SJSA1 (cell line): Measurements from ENCODE around the gene CYP4F11. TPM values are rescaled to one million over a fixed set of nuclear protein-coding genes. Genes with fewer than 3 reads are reported as not detected.
"Not testable (repeated sequence)": the region's sequence is repeated elsewhere in the genome, so short reads cannot be mapped to it uniquely, and the experiment has no call there.

Source experiments
- DNase-seq, 2 experiments: peaks; one replicate each; pipeline ENCODE4 v3.0.0-alpha.2; 2015 to 2020; ENCODE audit warnings: low spot score in 2 of 2, low read depth in 1 of 2
- H3K27ac ChIP-seq: fragments of 250-450 bp; sonication (Bioruptor Pico); 2 replicates; pipeline ENCODE4 v1.5.1; 2020; ENCODE audit warnings: mild to moderate bottlenecking, moderate library complexity
- H3K27me3 ChIP-seq: fragments of 250-450 bp; sonication (Bioruptor Pico); replicated peaks from 2 replicates; pipeline ENCODE4 v1.5.1; 2020; ENCODE audit warnings: mild to moderate bottlenecking, moderate library complexity
- H3K36me3 ChIP-seq: fragments of 250-450 bp; sonication (Bioruptor Pico); 2 replicates; pipeline ENCODE4 v1.5.1; 2020; ENCODE audit warnings: mild to moderate bottlenecking
- H3K4me1 ChIP-seq: fragments of 250-450 bp; sonication (Bioruptor Pico); replicated peaks from 2 replicates; pipeline ENCODE4 v1.6.1; 2021; ENCODE audit warnings: mild to moderate bottlenecking
- H3K4me3 ChIP-seq: fragments of 250-450 bp; sonication (Bioruptor Pico); 2 replicates; pipeline ENCODE4 v1.5.1; 2020; ENCODE audit warnings: mild to moderate bottlenecking
- H3K9me3 ChIP-seq: fragments of 250-450 bp; sonication (Bioruptor Pico); replicated peaks from 2 replicates; pipeline ENCODE4 v1.5.1; 2020; ENCODE audit warnings: mild to moderate bottlenecking
- total RNA-seq: library from RNA; depleted of rRNA; stranded (reverse); fragments of >200 nt; shearing (Covaris generic); gene quantifications from 2 replicates; pipeline ENCODE4 v1.2.3, GENCODE V29; 2014

The CYP4F11 gene
- total RNA-seq, 1 experiment from 2014 or later, result not detected

DNA sequence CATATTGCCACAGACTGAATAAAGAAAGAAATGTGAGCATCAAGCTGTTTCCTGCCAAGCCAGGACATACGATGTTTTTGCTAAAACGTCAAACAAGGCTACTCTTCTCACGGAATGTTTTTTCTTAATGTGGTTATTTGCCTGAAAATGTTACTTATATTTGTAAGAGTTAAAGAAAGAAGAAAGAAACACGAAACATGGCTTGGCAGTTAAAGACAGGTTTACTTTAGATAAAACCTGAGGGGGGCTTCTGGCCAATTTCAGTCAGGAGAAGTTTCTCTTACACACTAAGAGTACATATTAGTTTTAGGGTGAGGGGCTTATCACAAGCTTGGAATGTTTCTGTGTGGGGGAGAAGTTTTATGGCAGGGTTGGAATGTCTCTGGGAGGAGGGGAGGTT, 10.1 kb upstream of the CYP4F11 start:
- DNase-seq, result no peak
- Histone ChIP-seq H3K9me3 (peaks cover 4% of the 10 kb centered on the region; the same call in 1 of the 2 replicates), H3K27me3 (peaks cover 5% of the 10 kb centered on the region; the same call in 1 of the 2 replicates)

DNA sequence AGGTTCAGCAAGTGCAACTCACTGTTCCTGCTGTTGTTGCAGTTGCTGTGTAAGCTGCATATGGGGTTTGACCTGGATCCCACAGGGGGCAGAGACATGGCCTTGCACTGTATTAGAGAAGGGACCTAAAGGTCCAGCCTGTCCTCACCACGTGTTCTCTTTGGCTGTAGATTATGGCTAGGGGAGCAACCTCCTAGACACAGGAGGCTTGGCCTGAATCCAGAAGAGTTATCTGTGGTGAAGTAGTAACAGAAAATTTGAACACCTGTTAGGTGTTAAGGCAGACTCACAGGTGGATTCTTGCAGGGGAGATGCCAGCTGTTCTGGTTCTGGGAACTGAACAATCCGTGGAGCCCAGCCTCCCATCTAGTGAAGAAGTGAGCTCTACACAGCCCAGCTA, 3.4 kb upstream of the CYP4F11 start:
- Histone ChIP-seq H3K9me3 (no peaks in the 10 kb centered on the region), H3K36me3 (no peaks in the 10 kb centered on the region), H3K4me1 (no peaks in the 10 kb centered on the region), H3K27me3 (no peaks in the 10 kb centered on the region), H3K4me3 (no peak overlapping the region), H3K27ac (no peak overlapping the region)
- DNase-seq, result no peak

More for the DNA sequence above, 10.1 kb upstream of the CYP4F11 start:
- Histone ChIP-seq H3K27ac (no peak overlapping the region), H3K4me3 (no peak overlapping the region), H3K36me3 (no peaks in the 10 kb centered on the region), H3K4me1 (no peaks in the 10 kb centered on the region)

GRCh38 chr19:15936950-15937349, 2.6 kb upstream of the CYP4F11 start:
- H3K27me3 ChIP-seq, result no peaks in the 10 kb centered on the region
- H3K4me1 ChIP-seq, result no peaks in the 10 kb centered on the region
- H3K9me3 ChIP-seq, result no peaks in the 10 kb centered on the region
- no peak overlapping the region for H3K27ac ChIP-seq
- no peak for DNase-seq
- no peak overlapping the region for H3K4me3 ChIP-seq
- H3K36me3 ChIP-seq, result no peaks in the 10 kb centered on the region

DNA sequence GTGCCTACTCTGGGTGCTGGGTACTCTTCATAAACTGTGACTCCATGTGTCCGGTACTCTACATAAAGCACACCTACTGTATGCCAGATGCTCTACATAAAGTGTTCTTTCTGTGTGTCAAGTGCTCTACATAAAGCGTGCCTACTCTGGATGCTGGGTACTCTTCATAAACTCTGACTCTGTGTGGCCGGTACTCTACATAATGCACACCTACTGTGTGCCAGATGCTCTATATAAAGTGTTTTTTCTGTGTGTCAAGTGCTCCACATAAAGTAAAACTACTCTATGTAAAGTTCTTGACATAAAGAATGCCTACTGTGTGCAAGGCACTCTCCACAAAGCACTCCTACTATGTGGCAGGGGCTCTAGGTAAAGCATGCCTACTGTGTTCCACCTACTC, 1.8 kb upstream of the CYP4F11 start:
- H3K4me1 ChIP-seq, result no peaks in the 10 kb centered on the region
- no peak for DNase-seq
- no peaks in the 10 kb centered on the region for H3K9me3 ChIP-seq
- H3K27ac ChIP-seq, result no peak overlapping the region
- no peak overlapping the region for H3K4me3 ChIP-seq
- no peaks in the 10 kb centered on the region for H3K36me3 ChIP-seq
- H3K27me3 ChIP-seq, result no peaks in the 10 kb centered on the region

DNA sequence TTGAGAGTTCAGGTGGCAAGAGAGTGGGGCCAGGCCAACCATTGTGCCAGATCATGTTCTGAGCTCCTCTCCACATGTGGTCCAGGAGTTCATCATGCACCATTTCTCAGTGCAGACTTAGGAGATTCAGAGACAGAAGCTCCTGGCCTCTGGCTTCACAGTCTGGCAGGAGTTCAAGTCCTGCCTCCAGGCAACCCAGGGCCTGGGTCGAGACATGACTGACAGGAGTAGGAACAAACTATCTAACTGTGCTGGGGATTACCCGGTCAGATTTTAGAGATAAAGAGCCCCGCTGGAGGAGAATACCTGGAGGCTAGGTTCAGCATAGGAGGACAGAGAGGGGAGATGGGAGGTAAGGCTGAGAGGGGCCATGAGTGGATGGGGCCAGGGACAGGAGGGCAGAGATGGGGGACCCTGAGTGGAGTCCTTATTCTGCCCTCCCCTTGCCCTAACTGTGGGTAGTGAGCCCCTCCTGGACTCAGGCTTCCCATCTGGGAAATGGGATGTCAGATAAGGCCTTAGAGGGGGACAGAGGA, 906 bp upstream of the CYP4F11 start:
- no peaks in the 10 kb centered on the region for H3K27me3 ChIP-seq
- H3K4me1 ChIP-seq, result no peaks in the 10 kb centered on the region
- H3K9me3 ChIP-seq, result no peaks in the 10 kb centered on the region
- no peak for DNase-seq
- H3K27ac ChIP-seq, result no peak overlapping the region
- H3K36me3 ChIP-seq, result no peaks in the 10 kb centered on the region
- H3K4me3 ChIP-seq, result no peak overlapping the region

DNA sequence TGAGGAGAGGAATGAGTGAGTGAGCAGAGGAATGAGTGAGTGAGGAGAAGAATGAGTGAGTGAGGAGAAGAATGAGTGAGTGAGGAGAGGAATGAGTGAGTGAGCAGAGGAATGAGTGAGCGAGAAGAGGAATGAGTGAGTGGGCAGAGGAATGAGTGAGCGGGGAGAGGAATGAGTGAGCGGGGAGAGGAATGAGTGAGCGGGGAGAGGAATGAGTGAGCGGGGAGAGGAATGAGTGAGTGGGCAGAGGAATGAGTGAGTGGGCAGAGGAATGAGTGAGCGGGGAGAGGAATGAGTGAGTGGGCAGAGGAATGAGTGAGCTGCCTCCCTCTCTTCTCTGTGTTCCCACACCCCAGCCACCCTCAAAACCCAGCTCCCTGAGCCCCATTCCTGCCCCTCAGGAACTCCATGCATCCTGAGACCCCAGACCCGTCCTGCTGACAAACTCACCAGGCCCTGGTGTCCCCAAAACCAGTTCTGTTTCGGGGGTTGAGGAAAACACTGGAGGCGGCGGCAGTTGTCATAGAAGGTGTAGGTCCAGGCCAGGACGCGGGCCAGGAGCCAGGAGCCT, 483 bp downstream of the CYP4F11 start:
- DNase-seq, H3K27me3 ChIP-seq, H3K4me3 ChIP-seq, H3K36me3 ChIP-seq, H3K4me1 ChIP-seq, H3K9me3 ChIP-seq, H3K27ac ChIP-seq: not testable (repeated sequence)

GRCh38 chr19:15928321-15928720, 6.0 kb downstream of the CYP4F11 start:
- H3K27me3 ChIP-seq, result no peaks in the 10 kb centered on the region
- H3K36me3 ChIP-seq, result no peaks in the 10 kb centered on the region
- H3K9me3 ChIP-seq, result no peaks in the 10 kb centered on the region
- no peak for DNase-seq
- no peak overlapping the region for H3K4me3 ChIP-seq
- H3K27ac ChIP-seq, result no peak overlapping the region
- H3K4me1 ChIP-seq, result no peaks in the 10 kb centered on the region

- no peak for DNase-seq
- no peaks in the 10 kb centered on the region for H3K4me1 ChIP-seq
Observed at GRCh38 chr19:15926484-15926883, 7.8 kb downstream of the CYP4F11 start.

GRCh38 chr19:15923702-15924101, 10.6 kb downstream of the CYP4F11 start:
- Histone ChIP-seq H3K9me3 (no peaks in the 10 kb centered on the region), H3K4me3 (no peak overlapping the region), H3K36me3 (no peaks in the 10 kb centered on the region), H3K4me1 (no peaks in the 10 kb centered on the region), H3K27ac (no peak overlapping the region), H3K27me3 (no peaks in the 10 kb centered on the region)
- DNase-seq, result no peak

More at GRCh38 chr19:15926484-15926883, 7.8 kb downstream of the CYP4F11 start:
- H3K27ac ChIP-seq, result no peak overlapping the region
- no peak overlapping the region for H3K4me3 ChIP-seq
- no peaks in the 10 kb centered on the region for H3K36me3 ChIP-seq
- H3K9me3 ChIP-seq, result no peaks in the 10 kb centered on the region
- H3K27me3 ChIP-seq, result no peaks in the 10 kb centered on the region

- no peak overlapping the region for H3K27ac ChIP-seq
- H3K4me1 ChIP-seq, result no peaks in the 10 kb centered on the region
- no peaks in the 10 kb centered on the region for H3K36me3 ChIP-seq
- no peaks in the 10 kb centered on the region for H3K9me3 ChIP-seq
- DNase-seq, result no peak
- H3K27me3 ChIP-seq, result no peaks in the 10 kb centered on the region
- no peak overlapping the region for H3K4me3 ChIP-seq
Observed at GRCh38 chr19:15922021-15922420, 12.3 kb downstream of the CYP4F11 start.

DNA sequence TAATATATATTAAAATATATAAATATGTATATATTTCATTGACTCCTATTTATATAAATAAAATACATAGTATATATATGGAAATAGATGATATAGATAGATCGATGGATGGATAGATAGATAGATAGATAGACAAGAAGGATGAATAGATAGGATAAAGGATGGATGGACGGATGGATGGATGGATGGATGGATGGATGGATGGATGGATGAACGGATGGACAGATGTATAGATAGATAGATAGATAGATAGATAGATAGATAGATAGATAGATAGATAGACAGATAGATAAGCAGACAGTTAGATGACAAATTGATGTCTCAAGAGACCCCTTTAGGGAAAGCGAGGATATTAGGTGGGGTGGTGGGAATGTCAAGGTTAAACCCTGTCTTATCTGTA, 15.1 kb downstream of the CYP4F11 start:
- Histone ChIP-seq H3K36me3 (no peaks in the 10 kb centered on the region), H3K27me3 (no peaks in the 10 kb centered on the region), H3K9me3 (no peaks in the 10 kb centered on the region), H3K4me3 (no peak overlapping the region), H3K4me1 (no peaks in the 10 kb centered on the region), H3K27ac (no peak overlapping the region)
- DNase-seq, result no peak

DNA sequence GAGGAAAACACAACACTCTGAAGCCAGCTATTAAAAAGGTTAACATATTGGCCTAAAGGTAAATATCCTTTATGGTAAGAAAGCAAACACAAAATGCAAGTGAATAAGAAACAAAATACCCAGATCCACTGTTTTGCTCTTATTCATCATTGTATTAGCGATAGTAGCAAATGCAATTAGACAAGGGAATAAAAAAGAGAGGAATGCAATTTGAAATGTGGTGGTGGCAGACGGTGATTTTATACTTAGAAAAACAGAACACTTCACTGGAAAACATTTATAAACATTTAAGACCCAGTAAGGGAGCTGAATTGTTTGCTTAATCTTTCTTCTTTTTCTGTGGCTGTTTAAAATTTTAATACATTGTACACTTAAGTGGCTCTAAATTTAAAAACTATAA, 19.2 kb downstream of the CYP4F11 start:
- Histone ChIP-seq H3K4me1 (no peaks in the 10 kb centered on the region), H3K4me3 (no peak overlapping the region), H3K9me3 (no peaks in the 10 kb centered on the region), H3K27me3 (peaks cover 11% of the 10 kb centered on the region), H3K36me3 (no peaks in the 10 kb centered on the region), H3K27ac (no peak overlapping the region)
- DNase-seq, result no peak

DNA sequence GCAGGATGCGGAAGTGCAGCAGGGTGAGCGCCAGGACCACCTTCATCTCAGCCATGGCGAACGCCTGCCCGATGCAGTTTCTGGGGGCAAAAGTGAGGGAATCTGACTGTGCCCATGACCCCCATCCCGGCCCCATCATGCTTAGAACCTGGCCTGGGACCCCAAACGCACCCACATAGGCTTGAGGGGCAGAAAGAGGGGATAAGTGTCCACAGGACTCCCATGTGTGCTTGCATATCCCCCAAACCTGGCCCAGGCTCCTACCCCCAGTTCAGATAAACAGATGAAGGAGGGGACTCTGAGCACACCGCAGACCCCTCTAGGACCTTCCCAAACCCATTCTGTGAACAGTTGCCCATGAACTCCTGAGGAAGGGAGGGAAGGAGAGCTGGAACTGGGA, 20.5 kb downstream of the CYP4F11 start:
- Histone ChIP-seq H3K27me3 (peaks cover 11% of the 10 kb centered on the region), H3K27ac (no peak overlapping the region), H3K9me3 (no peaks in the 10 kb centered on the region), H3K36me3 (no peaks in the 10 kb centered on the region), H3K4me1 (no peaks in the 10 kb centered on the region), H3K4me3 (no peak overlapping the region)
- DNase-seq, result no peak

DNA sequence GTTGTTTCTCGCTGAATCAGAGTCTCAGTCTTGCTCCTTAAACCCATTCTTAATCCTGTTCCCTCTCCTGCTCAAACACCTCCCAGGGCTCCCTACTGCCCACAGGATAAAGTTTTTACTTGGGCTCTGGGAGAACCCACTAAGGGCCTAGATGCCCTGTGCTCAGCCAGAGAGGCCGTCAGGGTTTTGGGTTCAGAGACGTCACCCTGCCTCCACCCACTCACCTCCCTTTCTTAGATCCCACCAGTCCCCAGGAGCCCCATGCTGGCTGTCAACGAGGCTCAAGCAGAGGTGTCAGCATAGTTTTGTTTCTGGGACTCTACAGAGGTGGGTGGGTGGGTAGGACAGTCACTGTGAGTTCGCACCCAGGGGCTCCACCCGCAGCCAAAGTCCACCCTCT, 20.9 kb downstream of the CYP4F11 start:
- Histone ChIP-seq H3K27ac (no peak overlapping the region), H3K36me3 (no peaks in the 10 kb centered on the region), H3K27me3 (peaks cover 11% of the 10 kb centered on the region), H3K4me3 (no peak overlapping the region), H3K4me1 (no peaks in the 10 kb centered on the region), H3K9me3 (no peaks in the 10 kb centered on the region)
- no peak for DNase-seq
